ENCODE measurements around the gene HES5.

The HES5 gene

GRCh38 chr1:2519029-2519685 is 10.9 kb downstream of the HES5 start:
- TF ChIP-seq GATA2 (IDR thresholded peaks at IDR 0.05; ENCODE audit: low read depth, low read length) = no peak
- TF ChIP-seq GATA3 (IDR thresholded peaks at IDR 0.05; ENCODE audit: low read depth, low read length) = no peak

GRCh38 chr1:2518528-2518927 is 11.5 kb downstream of the HES5 start:
- TF ChIP-seq GATA3 (IDR thresholded peaks at IDR 0.05; ENCODE audit: low read depth, low read length) = no peak

GRCh38 chr1:2517966-2518365 is 12.1 kb downstream of the HES5 start:
- TF ChIP-seq GATA3 (IDR thresholded peaks at IDR 0.05; ENCODE audit: low read depth, low read length) (no peak), GATA2 (IDR thresholded peaks at IDR 0.05; ENCODE audit: low read depth, low read length) (no peak)

GRCh38 chr1:2516946-2517345 is 13.1 kb downstream of the HES5 start:
- TF ChIP-seq GATA2 (IDR thresholded peaks at IDR 0.05; ENCODE audit: low read depth, low read length) (no peak), GATA3 (IDR thresholded peaks at IDR 0.05; ENCODE audit: low read depth, low read length) (no peak)

- TF ChIP-seq GATA2 (IDR thresholded peaks at IDR 0.05; ENCODE audit: low read depth, low read length) (no peak), GATA3 (IDR thresholded peaks at IDR 0.05; ENCODE audit: low read depth, low read length) (no peak)
Measured at GRCh38 chr1:2516124-2516523, 13.9 kb downstream of the HES5 start.

GRCh38 chr1:2515763-2516080 is 14.3 kb downstream of the HES5 start:
- TF ChIP-seq GATA2 (IDR thresholded peaks at IDR 0.05; ENCODE audit: low read depth, low read length) = no peak
- no peak for TF ChIP-seq GATA3 (IDR thresholded peaks at IDR 0.05; ENCODE audit: low read depth, low read length)

GRCh38 chr1:2514863-2515762 is 14.9 kb downstream of the HES5 start:
- no peak for TF ChIP-seq GATA3 (IDR thresholded peaks at IDR 0.05; ENCODE audit: low read depth, low read length)
- TF ChIP-seq GATA2 (IDR thresholded peaks at IDR 0.05; ENCODE audit: low read depth, low read length) = no peak

- no peak for TF ChIP-seq GATA3 (IDR thresholded peaks at IDR 0.05; ENCODE audit: low read depth, low read length)
Measured at GRCh38 chr1:2513939-2514652, 16.0 kb downstream of the HES5 start.

GRCh38 chr1:2512862-2513421 is 17.1 kb downstream of the HES5 start:
- TF ChIP-seq GATA3 (IDR thresholded peaks at IDR 0.05; ENCODE audit: low read depth, low read length) = no peak
- no peak for TF ChIP-seq GATA2 (IDR thresholded peaks at IDR 0.05; ENCODE audit: low read depth, low read length)

- TF ChIP-seq GATA2 (IDR thresholded peaks at IDR 0.05; ENCODE audit: low read depth, low read length) = no peak
- no peak for TF ChIP-seq GATA3 (IDR thresholded peaks at IDR 0.05; ENCODE audit: low read depth, low read length)
Measured at GRCh38 chr1:2510366-2511155, 19.5 kb downstream of the HES5 start.

GRCh38 chr1:2509589-2509988 is 20.5 kb downstream of the HES5 start:
- no peak for TF ChIP-seq GATA2 (IDR thresholded peaks at IDR 0.05; ENCODE audit: low read depth, low read length)
- no peak for TF ChIP-seq GATA3 (IDR thresholded peaks at IDR 0.05; ENCODE audit: low read depth, low read length)

GRCh38 chr1:2508751-2509150 is 21.3 kb downstream of the HES5 start:
- TF ChIP-seq GATA3 (IDR thresholded peaks at IDR 0.05; ENCODE audit: low read depth, low read length) (no peak), GATA2 (IDR thresholded peaks at IDR 0.05; ENCODE audit: low read depth, low read length) (no peak)

GRCh38 chr1:2508180-2508579 is 21.9 kb downstream of the HES5 start:
- TF ChIP-seq GATA2 (IDR thresholded peaks at IDR 0.05; ENCODE audit: low read depth, low read length) (no peak), GATA3 (IDR thresholded peaks at IDR 0.05; ENCODE audit: low read depth, low read length) (no peak)

GRCh38 chr1:2507744-2508155 is 22.3 kb downstream of the HES5 start:
- TF ChIP-seq GATA3 (IDR thresholded peaks at IDR 0.05; ENCODE audit: low read depth, low read length) (no peak), GATA2 (IDR thresholded peaks at IDR 0.05; ENCODE audit: low read depth, low read length) (no peak)

Measured in SH-SY5Y (cell line).